NOMO-1 treated with dmso at 0.1 percent for 144 hours (cell line): ENCODE data around the gene SPTA1.

Experiments used
- DNase-seq: peaks from one replicate; lab custom pipeline; 2025; ENCODE audit not compliant: unreplicated experiment; lab: John Stamatoyannopoulos, UW

Gene SPTA1

DNA sequence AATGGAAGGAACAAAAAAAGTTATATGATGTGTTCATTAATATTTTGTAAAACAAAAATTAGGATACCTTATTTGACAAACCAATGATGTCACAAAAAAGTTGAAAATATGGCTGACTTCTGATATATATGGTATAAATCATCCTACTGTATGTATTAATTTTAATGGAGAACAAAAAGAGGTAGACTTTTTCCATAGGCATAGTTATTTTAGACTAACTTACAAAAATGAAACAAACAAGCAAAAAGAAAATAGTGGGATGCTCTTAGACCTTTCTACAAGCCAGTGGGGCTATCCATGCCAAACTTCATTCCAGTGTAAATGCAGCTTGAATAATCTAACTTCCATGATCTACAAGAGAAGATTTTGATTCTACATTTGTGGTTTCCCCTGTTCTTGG, 522 bp upstream of the SPTA1 start:
- DNase-seq: no peak

GRCh38 chr1:158685085-158685484, 1.4 kb downstream of the SPTA1 start:
- no peak for DNase-seq

- no peak for DNase-seq
Observed at GRCh38 chr1:158681606-158682005, 4.9 kb downstream of the SPTA1 start.

- no peak for DNase-seq
Observed at GRCh38 chr1:158679289-158679688, 7.2 kb downstream of the SPTA1 start.

DNA sequence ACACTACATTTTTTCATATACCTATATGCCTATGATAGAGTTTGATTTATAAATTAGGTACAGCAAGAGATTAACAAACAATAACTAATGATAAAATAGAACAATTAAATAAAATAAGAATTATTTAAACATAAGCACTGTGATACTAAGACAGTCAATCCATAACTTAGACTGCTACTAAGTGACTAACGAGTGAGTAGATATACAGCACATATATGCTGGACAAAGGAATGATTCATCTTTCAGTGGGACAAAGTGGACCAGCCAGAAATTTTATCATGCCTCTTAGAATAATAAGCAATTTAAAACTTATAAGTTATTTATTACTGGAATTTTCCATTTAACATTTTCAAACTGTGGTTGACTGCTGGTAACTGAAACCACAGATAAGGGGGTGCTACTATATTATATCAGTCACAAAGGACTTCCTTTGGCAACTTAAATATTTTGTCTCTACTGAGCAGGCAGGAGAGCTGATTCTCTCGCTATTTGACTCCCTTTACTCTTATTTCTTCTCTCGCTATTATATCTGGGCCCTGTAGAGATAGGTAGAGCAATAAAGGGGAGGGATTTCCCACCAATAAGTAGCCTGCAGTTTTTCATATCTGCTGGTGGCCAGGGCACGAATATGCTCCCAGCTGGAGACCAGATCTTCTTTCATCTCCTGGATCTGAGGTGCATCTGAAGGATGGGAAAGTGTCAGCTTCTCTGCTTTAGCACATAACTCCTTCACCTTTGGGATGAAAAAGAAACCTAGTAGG, 10.8 kb downstream of the SPTA1 start:
- no peak for DNase-seq

DNA sequence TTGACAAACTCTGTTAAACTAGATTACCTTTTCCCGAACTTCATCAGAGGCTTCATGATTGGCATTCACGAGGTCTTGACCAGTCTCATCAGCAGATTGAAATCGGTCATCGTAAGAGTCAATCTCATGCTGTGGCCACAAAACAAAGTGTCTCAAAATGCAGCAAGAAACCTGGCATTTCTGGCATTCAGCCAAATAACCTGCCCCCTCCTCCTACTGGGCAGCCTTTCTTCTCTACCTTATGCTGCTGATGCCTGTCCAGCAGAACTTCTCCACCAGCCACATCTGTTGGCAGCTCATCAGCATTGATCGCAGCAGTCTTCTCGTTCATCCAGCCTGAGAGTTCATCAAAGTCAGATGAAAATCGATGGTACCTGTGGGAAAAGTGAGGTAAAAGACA, 12.2 kb downstream of the SPTA1 start:
- DNase-seq: no peak

GRCh38 chr1:158666037-158666436, 20.5 kb downstream of the SPTA1 start:
- DNase-seq: no peak

- DNase-seq: no peak
Observed at GRCh38 chr1:158654571-158654970, 31.9 kb downstream of the SPTA1 start.

DNA sequence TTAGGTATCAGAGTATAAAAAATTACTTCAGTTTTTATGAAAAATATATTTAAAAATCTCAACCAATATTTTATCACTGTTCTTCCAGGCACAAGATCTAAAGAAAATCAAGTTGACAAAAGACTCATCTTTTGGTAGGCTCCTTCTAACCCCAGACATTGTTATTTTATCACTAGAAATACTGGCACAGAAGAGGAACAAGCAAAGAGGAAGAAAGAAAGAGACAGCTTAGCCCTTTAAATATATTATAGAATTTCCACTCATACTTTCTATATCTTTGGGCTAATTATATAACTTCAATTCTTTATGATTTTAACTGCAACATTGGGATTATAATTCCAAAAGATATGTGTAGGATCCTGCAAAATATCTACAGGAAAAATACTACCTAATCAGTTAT, 32.4 kb downstream of the SPTA1 start:
- peak; percentile 11 for DNase-seq

- DNase-seq: no peak
Observed at GRCh38 chr1:158652721-158653334, 33.7 kb downstream of the SPTA1 start.

GRCh38 chr1:158649052-158649451, 37.5 kb downstream of the SPTA1 start:
- DNase-seq: no peak

DNA sequence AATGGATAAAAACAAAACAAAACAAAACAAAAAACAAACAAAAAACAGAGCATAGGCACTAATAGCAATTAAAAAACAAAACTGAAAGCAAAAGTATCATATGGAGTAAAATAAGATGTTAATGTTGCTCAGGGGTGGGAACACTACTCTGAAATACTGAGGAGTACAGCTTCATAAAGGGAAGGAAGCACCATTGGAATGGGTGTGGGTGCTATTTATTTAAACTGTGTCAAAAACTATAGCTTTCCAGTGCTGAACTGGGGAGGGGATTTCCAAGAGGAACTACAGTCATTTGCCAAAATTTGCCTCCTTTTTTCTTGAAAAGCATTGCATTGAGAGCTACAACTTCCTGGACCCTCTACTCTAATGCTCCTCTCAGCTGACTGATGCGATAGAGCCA, 40.0 kb downstream of the SPTA1 start:
- no peak for DNase-seq

- DNase-seq: peak; percentile 54
Observed at GRCh38 chr1:158644449-158644848, 42.1 kb downstream of the SPTA1 start.

GRCh38 chr1:158638904-158639303, 47.6 kb downstream of the SPTA1 start:
- no peak for DNase-seq

- no peak for DNase-seq
Observed at GRCh38 chr1:158638146-158638545, 48.4 kb downstream of the SPTA1 start.

GRCh38 chr1:158613764-158614163, 72.8 kb downstream of the SPTA1 start:
- no peak for DNase-seq

DNA sequence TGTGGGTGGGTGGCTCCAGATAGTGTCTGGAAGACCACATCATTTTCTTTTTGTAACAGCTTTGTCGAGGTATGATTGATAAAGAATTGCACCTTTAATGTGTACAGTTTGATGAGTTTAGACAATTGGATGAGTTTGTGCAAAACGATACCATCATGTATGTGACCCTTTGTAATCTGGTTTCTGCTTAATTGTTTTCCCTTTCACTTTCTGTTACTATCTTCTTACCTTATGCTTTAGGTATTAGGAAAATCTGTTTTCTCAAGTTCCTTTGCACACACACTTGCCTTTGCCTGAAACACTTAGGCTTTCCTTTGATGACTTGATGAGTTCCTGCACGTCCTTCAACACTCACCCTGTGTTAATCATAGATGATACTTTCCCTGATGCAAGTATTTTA, 74.6 kb downstream of the SPTA1 start:
- no peak for DNase-seq

DNA sequence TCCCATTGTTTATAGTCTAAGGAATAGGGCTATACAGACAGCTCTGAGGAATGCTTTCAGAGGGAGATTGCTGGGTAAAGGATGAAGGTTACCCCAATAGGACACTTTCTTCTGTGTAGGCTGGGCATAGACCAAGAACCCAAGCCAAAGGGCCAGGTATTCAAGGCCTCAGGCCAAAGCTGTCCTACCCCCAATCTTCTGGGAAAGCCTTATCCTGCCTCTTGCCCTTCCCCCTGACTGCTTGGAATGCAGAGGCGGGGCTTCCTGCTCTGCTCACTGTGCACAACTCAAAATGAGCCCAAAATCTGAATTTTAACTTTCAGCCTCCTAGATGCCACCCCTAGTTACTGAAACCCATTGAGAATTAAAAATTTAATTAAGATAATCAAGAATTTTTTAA, 79.2 kb downstream of the SPTA1 start:
- no peak for DNase-seq

DNA sequence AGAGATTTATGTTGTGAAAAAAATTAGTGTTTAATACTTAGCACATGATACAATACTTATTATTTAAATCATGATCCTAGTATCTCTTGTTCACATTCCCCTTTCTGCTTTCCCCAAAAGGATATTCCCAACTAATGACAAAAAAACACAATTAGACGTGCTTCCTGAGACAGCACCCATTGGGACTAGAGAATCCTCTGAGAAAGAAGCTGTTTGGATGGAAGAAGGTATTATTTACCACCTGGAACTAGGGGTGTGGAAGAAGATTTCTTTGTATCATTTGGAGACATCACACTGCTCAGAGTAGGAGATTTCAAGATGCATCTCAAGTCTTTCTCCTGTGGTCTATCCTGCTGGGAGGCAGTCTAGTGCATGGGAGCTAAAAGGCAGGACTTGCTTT, 81.5 kb downstream of the SPTA1 start, which contains the start of gene OR10Z1:
Gene OR10Z1 (plus strand): TSS at position 301 of the 400 bp plus-strand sequence. CDS start 1,171 bp downstream, outside the sequence.
- no peak for DNase-seq

DNA sequence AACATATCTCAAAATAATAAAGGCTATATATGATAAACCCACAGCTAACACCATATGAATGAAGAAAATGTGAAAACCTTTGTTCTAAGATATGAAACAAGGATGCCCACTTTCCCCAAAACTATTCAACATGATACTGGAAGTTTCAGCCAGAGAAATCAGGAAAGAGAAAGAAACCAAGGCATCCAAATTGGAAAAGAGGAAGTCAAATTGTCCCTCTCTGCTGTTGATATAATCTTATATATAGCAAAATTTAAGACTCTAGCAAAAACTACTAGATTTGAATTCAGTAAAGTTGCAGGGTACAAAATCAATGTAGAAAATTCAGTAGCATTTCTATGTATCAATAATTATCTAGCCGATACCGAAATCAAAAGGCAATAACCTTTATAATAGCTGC, 85.8 kb downstream of the SPTA1 start:
- no peak for DNase-seq

DNA sequence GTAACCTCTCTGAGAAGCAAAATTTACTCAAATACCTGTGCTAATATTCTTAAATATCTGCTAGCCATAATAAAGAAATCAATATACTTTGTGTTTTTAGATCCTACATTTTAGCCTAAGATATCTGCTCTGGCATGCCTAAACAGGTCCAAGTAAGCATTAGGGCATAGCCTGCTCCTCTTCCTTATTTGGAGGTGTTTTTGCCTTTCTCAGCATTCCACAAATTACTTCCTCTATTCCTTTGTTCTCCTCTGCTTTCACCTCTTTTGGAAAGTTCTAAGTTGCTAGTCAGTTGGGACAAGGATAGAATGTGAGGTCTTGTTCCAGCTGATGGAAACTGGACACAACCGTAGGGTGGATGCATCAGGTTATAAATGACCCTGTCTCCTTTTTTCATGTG, 99.6 kb downstream of the SPTA1 start:
- no peak for DNase-seq

DNA sequence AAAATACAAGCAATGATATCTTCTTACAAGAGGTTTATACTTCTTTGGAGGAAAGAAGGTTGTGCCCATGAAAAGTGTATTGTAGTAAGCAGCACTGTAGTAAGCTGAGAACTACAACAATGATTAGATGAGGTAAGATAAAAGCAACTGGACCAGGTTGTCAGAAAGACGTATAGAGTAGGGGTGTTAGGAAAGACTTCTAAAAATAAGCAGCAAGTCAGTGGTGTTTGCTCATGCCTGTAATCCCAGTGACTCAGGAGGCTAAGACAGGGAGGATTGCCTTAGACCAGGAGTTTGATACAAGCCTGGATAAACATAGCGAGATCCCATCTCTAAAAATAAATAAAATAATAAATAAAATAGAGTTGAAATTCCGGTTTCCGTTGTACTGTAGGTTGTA, 102.6 kb downstream of the SPTA1 start:
- no peak for DNase-seq

DNA sequence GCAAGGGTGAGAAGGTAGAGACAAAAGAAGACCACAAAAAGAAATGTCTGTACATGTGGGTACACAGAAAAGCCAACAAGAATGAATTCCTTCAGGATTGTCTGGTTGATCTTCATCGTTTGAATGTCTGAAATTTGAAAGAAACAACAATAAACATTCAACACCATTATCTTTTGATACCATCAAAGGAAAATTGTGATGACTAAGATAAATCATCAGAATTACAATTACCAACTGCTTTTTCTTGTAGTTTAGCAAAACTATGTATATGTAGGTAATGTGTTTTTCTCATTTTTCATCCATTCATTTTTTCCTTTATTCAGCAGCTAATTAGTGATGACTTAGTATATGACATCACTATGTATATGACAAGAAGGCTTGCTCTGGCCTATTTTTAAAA, 106.8 kb downstream of the SPTA1 start, which contains the start of gene OR10X1:
Gene OR10X1 (minus strand): TSS at position 167 of the 400 bp plus-strand sequence. CDS start 0 bp downstream, at position 167.
- no peak for DNase-seq
